ENCODE results near the gene SYNDIG1.

The SYNDIG1 gene

DNA sequence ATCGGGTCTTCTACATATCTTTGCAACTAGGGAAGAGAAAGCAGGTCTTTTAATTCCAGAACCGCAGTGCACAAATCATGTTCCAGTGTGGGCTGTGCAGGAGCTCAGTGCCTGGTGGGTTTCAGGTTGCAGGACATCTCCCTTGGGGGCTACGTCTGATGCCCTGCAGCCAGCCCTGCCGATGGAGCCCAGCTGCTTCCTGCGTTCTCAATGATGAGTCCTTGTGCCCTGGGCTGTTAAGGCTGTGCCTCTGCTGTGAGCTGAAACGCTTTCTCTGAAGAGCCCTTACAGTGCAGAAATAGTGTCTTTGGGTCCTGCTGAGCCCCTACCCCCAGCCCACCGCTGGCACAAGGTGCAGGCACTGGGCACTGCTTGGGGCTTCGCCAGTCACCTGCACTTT lies 192.9 kb downstream of the SYNDIG1 start:
- no peak overlapping the region for H3K4me3 Mint-ChIP-seq
- no peaks in the 10 kb centered on the region for H3K9me3 Mint-ChIP-seq (ENCODE audit: low read depth)
- no peaks in the 10 kb centered on the region for H3K4me1 Mint-ChIP-seq (ENCODE audit: low read depth)

DNA sequence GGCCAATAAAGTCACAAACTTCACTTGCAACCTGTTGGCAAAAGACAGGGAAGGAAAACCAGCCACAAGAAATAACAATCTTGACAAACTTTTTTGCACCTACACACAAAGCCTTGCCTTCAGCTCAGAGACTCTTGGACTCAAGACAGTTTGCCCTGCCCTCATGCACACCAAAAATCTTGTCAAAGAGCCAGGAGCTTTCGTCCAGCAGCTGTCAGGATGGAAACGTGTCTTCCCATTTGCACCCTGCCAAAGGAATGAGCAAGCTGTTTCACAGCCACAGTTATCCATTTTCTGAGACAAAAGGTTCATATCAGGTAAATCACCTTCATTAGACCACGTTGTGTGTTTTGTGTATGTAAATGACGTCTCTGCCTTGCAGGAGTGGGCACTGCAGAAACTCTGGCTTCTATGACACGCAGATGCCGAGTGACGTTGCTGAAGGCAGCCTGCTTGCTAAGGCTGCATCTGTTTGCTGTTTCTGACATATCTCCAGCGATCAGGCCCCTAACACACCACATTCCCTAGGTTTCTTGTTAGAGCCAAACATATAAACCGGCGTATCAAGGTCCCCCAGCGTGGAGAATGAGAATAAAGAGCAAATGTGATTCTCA lies 193.4 kb downstream of the SYNDIG1 start:
- H3K36me3 Mint-ChIP-seq: no peaks in the 10 kb centered on the region
- no peaks in the 10 kb centered on the region for H3K27me3 Mint-ChIP-seq
- H3K9me3 Mint-ChIP-seq (ENCODE audit: low read depth): no peaks in the 10 kb centered on the region
- H3K4me3 Mint-ChIP-seq: no peak overlapping the region
- no peaks in the 10 kb centered on the region for H3K4me1 Mint-ChIP-seq (ENCODE audit: low read depth)
- H3K27ac Mint-ChIP-seq: no peak overlapping the region

More for the DNA sequence above, 192.9 kb downstream of the SYNDIG1 start:
- Mint-ChIP-seq H3K27me3 (no peaks in the 10 kb centered on the region), H3K36me3 (no peaks in the 10 kb centered on the region), H3K27ac (no peak overlapping the region)

DNA sequence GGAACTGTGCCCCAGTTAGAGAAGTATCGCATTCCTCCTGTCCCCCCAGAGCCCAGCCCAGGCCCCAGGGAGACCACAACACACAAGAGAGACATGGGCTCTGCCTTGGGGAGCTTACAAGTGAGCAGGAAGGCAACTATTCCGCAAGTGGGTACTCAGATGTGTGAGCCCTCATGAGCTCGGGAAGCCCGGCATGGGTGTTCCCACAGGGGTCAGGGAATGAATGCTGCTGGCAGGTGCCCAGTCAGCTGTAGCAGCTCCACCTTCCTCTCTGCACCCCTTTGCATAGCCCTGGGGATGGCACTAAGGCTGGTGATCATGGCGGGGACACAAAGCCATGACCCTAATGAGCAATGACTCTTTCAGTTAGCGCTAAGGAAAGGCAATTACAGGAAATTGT lies 194.1 kb downstream of the SYNDIG1 start:
- Mint-ChIP-seq H3K4me1 (ENCODE audit: low read depth) (no peaks in the 10 kb centered on the region), H3K4me3 (no peak overlapping the region), H3K27ac (no peak overlapping the region), H3K27me3 (no peaks in the 10 kb centered on the region), H3K9me3 (ENCODE audit: low read depth) (no peaks in the 10 kb centered on the region), H3K36me3 (no peaks in the 10 kb centered on the region)

DNA sequence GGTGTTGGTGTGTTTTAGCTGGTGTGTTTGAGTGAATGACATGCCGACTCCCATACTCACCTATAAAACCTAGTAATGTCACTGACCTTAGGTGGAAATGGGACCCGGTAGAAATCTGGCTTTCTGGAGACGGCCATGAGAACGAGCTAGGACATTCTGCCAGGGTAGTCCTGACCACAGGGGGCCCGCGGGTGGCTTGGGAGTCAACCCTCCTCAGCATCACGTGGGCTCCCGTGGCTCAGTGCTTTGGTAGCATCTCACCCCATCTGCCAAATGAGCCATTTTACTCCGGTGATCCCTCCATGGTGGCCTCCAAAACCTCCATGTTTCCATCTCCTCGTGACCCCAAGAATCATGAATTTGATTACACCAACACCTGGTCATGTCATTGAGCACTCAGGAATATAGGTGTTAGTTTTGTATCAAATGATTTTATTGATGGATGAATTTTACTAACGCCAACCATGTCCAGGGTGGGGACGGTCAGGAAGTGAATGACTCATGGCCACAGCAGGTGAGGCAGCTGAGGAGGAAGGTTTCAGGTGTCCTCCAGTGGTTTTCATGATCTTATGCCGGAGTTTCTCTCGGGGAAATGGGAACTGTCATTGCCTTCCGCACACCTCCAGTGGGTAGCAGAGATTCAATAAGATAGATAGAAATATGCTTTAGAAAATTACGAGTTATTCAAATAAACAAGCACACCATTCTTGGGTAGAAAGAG lies 195.0 kb downstream of the SYNDIG1 start:
- H3K9me3 Mint-ChIP-seq (ENCODE audit: low read depth): no peaks in the 10 kb centered on the region

DNA sequence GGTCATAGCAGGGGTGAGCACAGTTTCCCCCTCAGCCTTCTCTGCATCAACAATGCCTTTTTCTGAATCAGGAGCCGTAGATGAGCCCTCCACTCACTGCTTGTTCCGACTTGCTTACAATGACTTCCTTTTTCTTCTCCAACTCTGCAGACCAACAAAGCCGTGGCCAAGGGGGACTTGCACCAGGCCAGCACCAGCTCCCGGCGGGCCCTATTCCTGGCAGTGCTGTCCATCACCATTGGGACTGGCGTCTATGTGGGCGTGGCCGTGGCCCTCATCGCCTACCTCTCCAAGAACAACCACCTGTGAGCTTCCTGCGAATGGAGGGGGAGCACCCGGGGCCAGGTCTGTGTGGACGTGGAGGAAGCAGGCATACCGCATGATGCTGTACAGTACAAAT lies 195.8 kb downstream of the SYNDIG1 start:
- H3K9me3 Mint-ChIP-seq (ENCODE audit: low read depth): no peaks in the 10 kb centered on the region
- no peak overlapping the region for H3K4me3 Mint-ChIP-seq
- H3K27me3 Mint-ChIP-seq: no peaks in the 10 kb centered on the region
- H3K4me1 Mint-ChIP-seq (ENCODE audit: low read depth): no peaks in the 10 kb centered on the region
- no peak overlapping the region for H3K27ac Mint-ChIP-seq
- H3K36me3 Mint-ChIP-seq: no peaks in the 10 kb centered on the region

More for the DNA sequence above, 195.0 kb downstream of the SYNDIG1 start:
- no peaks in the 10 kb centered on the region for H3K36me3 Mint-ChIP-seq
- no peaks in the 10 kb centered on the region for H3K4me1 Mint-ChIP-seq (ENCODE audit: low read depth)
- H3K4me3 Mint-ChIP-seq: no peak overlapping the region
- no peak overlapping the region for H3K27ac Mint-ChIP-seq
- H3K27me3 Mint-ChIP-seq: no peaks in the 10 kb centered on the region

DNA sequence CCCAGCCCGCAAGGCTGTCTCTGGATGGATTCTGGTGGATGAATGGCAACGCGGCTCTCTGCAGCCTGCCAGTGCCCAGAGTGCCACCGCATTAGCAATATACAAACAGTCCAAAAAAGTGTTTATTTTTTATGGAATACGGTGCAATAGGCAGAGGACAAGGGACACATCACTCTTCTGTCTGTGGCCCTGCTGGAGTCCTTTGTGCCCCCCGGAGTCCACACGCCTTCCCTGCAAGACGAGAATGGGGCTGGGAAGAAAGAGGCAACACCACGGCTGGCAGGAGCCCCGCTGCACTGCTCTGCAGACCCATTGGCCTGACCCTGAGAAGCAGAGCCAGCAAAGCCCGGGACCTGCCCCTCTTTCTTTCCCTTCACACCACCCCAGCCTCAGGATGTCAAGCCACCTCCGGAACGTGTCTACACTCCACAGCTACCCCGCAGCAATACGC lies 196.3 kb downstream of the SYNDIG1 start:
- H3K4me3 Mint-ChIP-seq: no peak overlapping the region
- no peak overlapping the region for H3K27ac Mint-ChIP-seq
- H3K27me3 Mint-ChIP-seq: no peaks in the 10 kb centered on the region
- no peaks in the 10 kb centered on the region for H3K36me3 Mint-ChIP-seq
- no peaks in the 10 kb centered on the region for H3K4me1 Mint-ChIP-seq (ENCODE audit: low read depth)
- H3K9me3 Mint-ChIP-seq (ENCODE audit: low read depth): no peaks in the 10 kb centered on the region

DNA sequence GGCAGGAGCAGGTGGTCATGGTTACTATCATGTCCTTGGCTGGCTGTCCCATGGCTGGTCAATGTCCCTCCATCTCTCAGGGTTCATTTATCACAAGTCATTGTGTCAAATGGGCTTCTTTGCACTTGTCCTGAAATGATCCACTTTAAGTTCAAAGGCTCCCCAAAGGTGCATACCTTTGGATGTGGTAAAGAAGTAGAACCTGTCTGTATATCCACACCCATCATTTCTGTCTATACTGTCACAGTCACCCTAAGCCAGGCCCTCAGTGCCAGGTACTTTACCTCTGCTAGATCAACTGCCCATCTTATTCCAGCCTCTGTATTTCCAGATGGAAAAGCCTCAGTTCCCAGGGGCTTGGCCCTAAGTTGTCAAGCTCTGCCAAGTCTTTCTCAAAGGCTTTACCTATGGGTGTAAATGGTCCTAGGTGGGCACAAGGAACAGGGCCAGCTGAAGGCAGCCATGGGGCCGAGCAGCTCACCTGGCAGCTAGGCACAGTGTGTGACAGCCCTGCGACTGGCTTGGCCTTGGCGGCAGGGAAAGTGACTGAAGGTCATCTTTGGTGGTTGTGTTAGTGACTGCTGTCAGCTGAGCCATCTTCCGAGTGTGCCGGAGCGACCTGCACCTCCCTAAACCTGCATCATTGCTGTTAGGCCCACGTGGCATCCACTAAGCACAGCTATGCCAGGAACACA lies 198.4 kb downstream of the SYNDIG1 start:
- Mint-ChIP-seq H3K36me3 (no peaks in the 10 kb centered on the region), H3K4me1 (ENCODE audit: low read depth) (no peaks in the 10 kb centered on the region), H3K27me3 (no peaks in the 10 kb centered on the region), H3K27ac (no peak overlapping the region), H3K9me3 (ENCODE audit: low read depth) (no peaks in the 10 kb centered on the region), H3K4me3 (no peak overlapping the region)

DNA sequence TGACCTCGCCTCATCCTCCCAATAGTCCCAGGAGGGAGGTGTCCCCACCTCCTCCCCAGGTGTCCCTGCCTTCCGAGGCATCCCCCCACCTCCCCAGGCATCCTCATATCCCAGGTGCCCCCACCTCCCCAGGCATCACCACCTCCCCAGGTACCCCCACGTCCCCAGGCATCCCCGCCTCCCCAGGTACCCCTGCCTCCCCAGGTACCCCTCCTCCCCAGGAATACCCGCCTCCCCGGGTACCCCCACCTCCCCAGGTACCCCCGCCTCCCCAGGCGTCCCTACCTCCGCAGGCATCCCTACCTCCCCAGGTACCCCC lies 198.9 kb downstream of the SYNDIG1 start:
- Mint-ChIP-seq H3K36me3 (no peaks in the 10 kb centered on the region), H3K4me3 (no peak overlapping the region), H3K4me1 (ENCODE audit: low read depth) (no peaks in the 10 kb centered on the region), H3K27me3 (no peaks in the 10 kb centered on the region), H3K27ac (no peak overlapping the region), H3K9me3 (ENCODE audit: low read depth) (no peaks in the 10 kb centered on the region)

DNA sequence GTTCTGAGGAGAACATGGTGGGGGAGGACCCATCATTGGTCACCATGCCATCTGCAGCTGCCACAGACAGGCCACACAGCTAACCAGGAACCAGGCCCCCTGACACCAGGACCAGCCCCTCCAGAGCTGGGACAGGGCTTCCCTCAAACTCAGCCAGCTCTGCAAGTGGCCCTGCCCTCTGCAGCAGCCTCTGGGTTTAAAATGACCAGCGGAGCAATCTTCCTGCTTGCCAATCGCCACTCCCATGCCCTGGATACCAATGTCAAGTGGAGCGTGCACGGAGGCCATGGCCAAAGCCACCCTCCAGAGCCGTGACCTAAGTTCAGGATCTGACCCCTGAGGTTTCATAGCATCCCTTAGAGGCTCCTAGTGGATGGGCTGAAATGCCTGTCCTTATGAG lies 199.4 kb downstream of the SYNDIG1 start:
- H3K4me1 Mint-ChIP-seq (ENCODE audit: low read depth): no peaks in the 10 kb centered on the region
- no peak overlapping the region for H3K27ac Mint-ChIP-seq
- H3K36me3 Mint-ChIP-seq: no peaks in the 10 kb centered on the region
- no peaks in the 10 kb centered on the region for H3K9me3 Mint-ChIP-seq (ENCODE audit: low read depth)
- no peak overlapping the region for H3K4me3 Mint-ChIP-seq
- H3K27me3 Mint-ChIP-seq: no peaks in the 10 kb centered on the region

DNA sequence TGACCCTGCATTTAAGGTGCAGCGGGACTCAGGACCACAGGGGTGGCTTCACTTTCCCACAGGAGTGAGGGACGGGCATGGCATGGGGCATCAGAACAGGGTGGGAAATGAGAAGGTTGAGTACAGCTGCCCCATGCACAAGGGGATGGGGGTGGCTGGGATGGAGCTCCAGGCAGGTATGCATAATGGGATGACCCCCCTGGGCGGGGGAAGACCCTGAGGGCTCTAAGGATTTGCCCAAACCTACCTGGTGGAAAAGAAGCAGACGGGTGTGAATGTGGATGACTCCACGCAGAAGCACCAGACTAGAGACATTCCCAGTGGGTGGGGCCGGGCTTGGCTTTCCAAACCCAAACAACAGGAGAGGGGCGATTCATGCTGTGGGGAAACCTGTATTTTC lies 200.3 kb downstream of the SYNDIG1 start:
- Mint-ChIP-seq H3K4me1 (ENCODE audit: low read depth) (no peaks in the 10 kb centered on the region), H3K36me3 (no peaks in the 10 kb centered on the region)

DNA sequence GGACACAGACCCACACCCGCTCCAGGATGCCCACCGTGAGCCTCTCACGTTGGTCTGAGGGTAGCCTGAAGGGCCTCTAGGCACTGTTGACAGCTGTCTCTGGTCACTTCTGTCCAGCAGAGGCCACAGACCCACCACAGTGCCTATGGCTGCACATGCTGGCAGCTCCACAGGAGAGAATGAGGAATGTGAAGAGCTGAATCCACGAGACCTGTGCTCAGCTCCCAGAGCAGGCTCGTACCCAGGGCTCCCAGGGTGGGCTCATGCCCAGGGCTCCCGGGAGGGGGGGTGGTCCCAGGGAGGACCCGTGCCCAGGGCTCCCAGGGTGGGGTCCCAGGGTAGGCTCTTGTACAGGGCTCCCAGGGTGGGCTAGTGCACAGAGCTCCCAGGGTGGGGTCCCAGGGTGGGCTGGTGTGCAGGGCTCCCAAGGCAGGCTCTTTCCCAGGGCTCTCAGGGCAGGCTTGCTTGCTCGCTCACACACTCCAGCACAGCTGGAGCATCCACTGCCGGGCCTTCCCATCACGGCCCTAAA lies 201.0 kb downstream of the SYNDIG1 start:
- no peaks in the 10 kb centered on the region for H3K4me1 Mint-ChIP-seq (ENCODE audit: low read depth)
- H3K4me3 Mint-ChIP-seq: no peak overlapping the region
- H3K36me3 Mint-ChIP-seq: no peaks in the 10 kb centered on the region
- H3K27me3 Mint-ChIP-seq: no peaks in the 10 kb centered on the region
- H3K27ac Mint-ChIP-seq: no peak overlapping the region
- H3K9me3 Mint-ChIP-seq (ENCODE audit: low read depth): no peaks in the 10 kb centered on the region

More for the DNA sequence above, 200.3 kb downstream of the SYNDIG1 start:
- Mint-ChIP-seq H3K27me3 (no peaks in the 10 kb centered on the region), H3K27ac (no peak overlapping the region), H3K4me3 (no peak overlapping the region), H3K9me3 (ENCODE audit: low read depth) (no peaks in the 10 kb centered on the region)

DNA sequence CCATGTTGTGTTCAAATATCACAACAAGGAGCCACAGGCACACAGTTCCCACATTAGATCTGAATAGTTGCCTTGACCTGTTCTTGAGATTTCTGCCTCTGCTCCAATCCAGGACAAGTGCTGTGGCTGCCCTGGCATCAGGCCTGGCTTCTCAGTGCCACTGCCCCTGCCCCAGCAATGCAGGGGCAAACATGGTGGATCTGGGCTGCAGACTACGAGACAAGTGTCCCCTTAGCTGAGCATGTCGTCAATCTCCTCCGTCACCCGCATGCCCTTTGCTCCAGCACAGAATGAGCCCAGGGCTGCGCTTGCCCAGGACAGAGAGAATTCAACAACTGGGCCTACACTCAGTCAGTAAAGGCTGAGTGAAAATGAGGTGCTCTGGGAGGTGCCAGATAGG lies 201.6 kb downstream of the SYNDIG1 start:
- Mint-ChIP-seq H3K27me3 (no peaks in the 10 kb centered on the region), H3K4me3 (no peak overlapping the region), H3K36me3 (no peaks in the 10 kb centered on the region), H3K4me1 (ENCODE audit: low read depth) (no peaks in the 10 kb centered on the region), H3K9me3 (ENCODE audit: low read depth) (no peaks in the 10 kb centered on the region), H3K27ac (no peak overlapping the region)

DNA sequence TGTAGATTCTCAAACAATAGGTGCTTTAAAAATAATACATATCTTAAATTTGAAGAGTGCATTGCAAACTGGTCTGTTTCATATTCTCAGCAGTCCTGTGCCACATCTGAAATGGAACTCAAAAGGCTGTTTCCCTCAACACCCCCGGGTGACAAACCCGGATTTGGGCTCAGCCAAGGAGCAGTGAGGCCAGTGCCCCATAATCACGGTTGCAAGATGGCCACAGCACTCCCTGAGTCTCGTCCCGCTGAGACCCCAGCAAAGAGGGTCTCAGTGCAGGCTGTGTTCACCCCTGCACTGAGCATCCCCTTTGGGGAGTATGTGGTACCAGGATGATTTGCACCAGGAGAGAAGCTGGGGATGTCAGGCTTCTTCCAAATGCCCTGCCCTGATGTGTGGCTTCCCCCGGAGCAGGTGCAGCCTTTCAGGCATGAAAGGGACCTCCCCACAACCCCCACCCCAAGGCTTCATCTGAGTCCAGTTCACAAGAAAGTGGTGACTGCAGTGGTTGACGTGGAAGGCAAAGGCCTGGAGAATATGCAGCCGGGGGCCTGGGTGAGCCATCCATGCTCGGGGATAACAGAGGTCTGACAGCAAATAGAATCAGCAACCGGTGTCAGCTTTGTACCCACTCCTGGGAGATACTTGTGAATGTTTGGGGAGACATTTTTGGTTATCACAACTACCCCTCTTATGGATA lies 202.9 kb downstream of the SYNDIG1 start:
- H3K9me3 Mint-ChIP-seq (ENCODE audit: low read depth): no peaks in the 10 kb centered on the region
- no peak overlapping the region for H3K27ac Mint-ChIP-seq
- no peaks in the 10 kb centered on the region for H3K27me3 Mint-ChIP-seq
- H3K4me3 Mint-ChIP-seq: no peak overlapping the region
- no peaks in the 10 kb centered on the region for H3K36me3 Mint-ChIP-seq
- no peaks in the 10 kb centered on the region for H3K4me1 Mint-ChIP-seq (ENCODE audit: low read depth)

DNA sequence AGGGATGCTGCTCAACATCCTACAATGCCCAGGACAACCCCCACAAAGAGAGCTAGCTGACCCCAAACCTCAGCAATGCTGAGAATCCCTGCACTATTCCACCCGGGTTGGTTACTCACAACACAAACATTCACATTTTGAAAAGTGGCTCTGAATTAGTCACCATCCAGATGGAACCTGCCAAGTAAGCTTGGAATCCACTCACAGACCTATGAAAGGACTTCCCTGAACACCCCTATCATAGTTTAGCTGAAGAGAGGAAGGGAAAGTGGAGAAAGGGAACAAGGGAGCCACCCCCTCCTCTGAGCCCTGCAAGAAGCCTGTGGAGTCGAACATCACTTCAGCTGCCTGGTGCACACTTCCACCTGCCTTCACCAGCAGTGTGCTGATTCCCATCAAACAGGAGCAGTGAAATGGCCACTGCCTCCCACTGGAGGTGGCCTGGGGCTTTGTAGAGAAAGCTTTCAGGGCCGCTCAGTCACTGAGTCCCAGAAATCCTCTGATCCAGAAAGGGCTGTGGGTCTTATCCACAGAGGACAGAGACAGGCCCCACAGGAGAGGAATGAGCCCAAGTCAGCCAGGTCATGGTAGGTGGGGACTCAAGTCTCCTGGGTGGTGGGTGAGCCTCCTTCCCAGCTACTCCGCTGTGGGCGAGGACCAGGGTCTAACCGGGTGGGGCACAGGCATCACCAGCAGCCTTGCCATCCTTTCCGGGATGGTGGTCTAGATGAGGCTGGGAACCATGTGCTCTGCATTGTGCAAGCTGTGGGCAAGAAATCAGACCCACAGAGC lies 203.7 kb downstream of the SYNDIG1 start:
- Mint-ChIP-seq H3K27me3 (no peaks in the 10 kb centered on the region), H3K9me3 (ENCODE audit: low read depth) (no peaks in the 10 kb centered on the region)

More for the DNA sequence above, 203.7 kb downstream of the SYNDIG1 start:
- Mint-ChIP-seq H3K4me3 (no peak overlapping the region), H3K27ac (no peak overlapping the region), H3K4me1 (ENCODE audit: low read depth) (no peaks in the 10 kb centered on the region), H3K36me3 (no peaks in the 10 kb centered on the region)
